Psoas muscle (tissue), 8 donors: ENCODE data around the gene SSTR3. TPM values are rescaled to one million over a fixed set of nuclear protein-coding genes. Genes with fewer than 3 reads are reported as not detected.

Experiments
- ATAC-seq, 4 donors: fragments of 200-7000 bp; cut with Tn5 transposase; one replicate each; pipeline ENCODE4 v1.9.1; 2020; ENCODE audit warnings: moderate library complexity in 3 of 4, mild to moderate bottlenecking in 2 of 4
- DNase-seq, 2 donors: peaks; one replicate each; pipeline ENCODE4 v3.0.0-alpha.2; 2020
- H3K27ac ChIP-seq: fragments of 200-600 bp; one replicate; pipeline ENCODE4 v1.8.0; 2022
- H3K27me3 ChIP-seq, 3 donors: fragments of 200-600 bp in 1 of 3; one replicate each; pipeline versions ENCODE4 v1.6.1 to v1.8.0; 2013 to 2022; ENCODE audit warnings: low read length in 2 of 3, mild to moderate bottlenecking in 2 of 3, moderate library complexity in 1 of 3; ENCODE audit not compliant: insufficient read depth in 3 of 3
- H3K36me3 ChIP-seq, 2 donors: fragments of 200-600 bp in 1 of 2; one replicate each; pipeline versions ENCODE4 v1.6.1 to v1.8.0; 2013 to 2022; ENCODE audit warnings: low read depth in 1 of 2, mild to moderate bottlenecking in 1 of 2, moderate library complexity in 1 of 2; ENCODE audit not compliant: insufficient read depth in 1 of 2
- H3K4me1 ChIP-seq: fragments of 200-600 bp; one replicate; pipeline ENCODE4 v1.8.0; 2022
- H3K4me3 ChIP-seq: fragments of 200-600 bp; one replicate; pipeline ENCODE4 v1.8.0; 2022; ENCODE audit warnings: mild to moderate bottlenecking
- H3K9me3 ChIP-seq: fragments of 200-600 bp; one replicate; pipeline ENCODE4 v1.8.0; 2022
- CTCF ChIP-seq: fragments of 200-600 bp; IDR thresholded peaks from one replicate; pipeline ENCODE4 v1.8.0; 2022; ENCODE audit warnings: antibody characterized with exemption
- WGBS, 3 donors: extraction: QIAGEN DNeasy Blood & Tissue Kit; methylation state at CpG; one replicate each; pipeline versions ENCODE4 v1.1.6 to v1.1.7; 2013; 5-methylcytosine and 5-hydroxymethylcytosine counted together
- intact Hi-C, 2 donors: fragments of 100-400 bp; cut with DNase I; formaldehyde crosslinking; loops; one replicate each; pipeline versions ENCODE4 v1.11.0 to v1.14.2; 2022
- polyA plus RNA-seq, 3 donors: library from polyadenylated mRNA; stranded (reverse); fragments of 200-250 nt; gene quantifications; one replicate each; pipeline ENCODE4 v1.2.3, GENCODE V29; 2013
- total RNA-seq, 4 donors: library from RNA; stranded (reverse); fragmentation: NEBNext Ultra II Directional in 2 of 4; extraction: Animal tissue kit (Norgen Biotek cat#: 25700) in 2 of 4; gene quantifications; one replicate each; pipeline versions ENCODE4 v1.2.1 to v1.2.4, GENCODE V29; 2021 to 2023
- donor health status: healthy with polysubstance abuse.
- donor health status: DM: no; HTN: no; CAD: no; lungs with moderate emphysema.
- donor health status: Bipolar disorder and iron deficiency.
- donor health status: healthy.
- donor health status: DM: yes; HTN: yes; CAD: no.
- donor health status: DM: no; HTN: no; CAD: no.
- donor health status: DM: no; HTN: no; CAD: no.
- donor health status: DM: yes; HTN: yes; CAD: no.

SSTR3 gene
- total and polyA plus RNA-seq, 7 donors: 0.01 TPM; not detected in 6

- no peaks in the 10 kb centered on the region for H3K9me3 ChIP-seq
- intact Hi-C loops: loop anchor here in 1 of 2 donors (2.0 kb wide), 1 partner anchor 29 kb away; no protein-coding TSS in a partner anchor
- H3K4me3 ChIP-seq: no peak overlapping the region
- TF ChIP-seq CTCF: no peak
- peaks cover 11% of the 10 kb centered on the region for H3K4me1 ChIP-seq
- WGBS, 3 donors: 83 to 87% (median 84%) methylated on average over 10 of the region's 10 CpGs
- H3K36me3 ChIP-seq: no peaks in the 10 kb centered on the region
- no peak for ATAC-seq
- peaks cover 0 to 12% (median 3%) of the 10 kb centered on the region in 3 donors for H3K27me3 ChIP-seq
- peak in 1 of 2 donors; percentile 26 for DNase-seq
- H3K27ac ChIP-seq: no peak overlapping the region
Measured at GRCh38 chr22:37169947-37170688, 42.2 kb downstream of the SSTR3 start.

- DNase-seq (peak in 1 of 2 donors; percentile 4), ATAC-seq (no peak)
- Histone ChIP-seq H3K27ac (no peak overlapping the region), H3K4me1 (peaks cover 11% of the 10 kb centered on the region), H3K4me3 (no peak overlapping the region), H3K9me3 (no peaks in the 10 kb centered on the region), H3K27me3 (peaks cover 0 to 7% (median 3%) of the 10 kb centered on the region in 3 donors), H3K36me3 (no peaks in the 10 kb centered on the region)
- no peak for TF ChIP-seq CTCF
- intact Hi-C loops: loop anchor here in 1 of 2 donors (2.0 kb wide), 1 partner anchor 29 kb away; no protein-coding TSS in a partner anchor
- WGBS, 3 donors: 85 to 94% (median 90%) methylated on average over 8 of the region's 8 CpGs
Measured at GRCh38 chr22:37169406-37169805, 42.9 kb downstream of the SSTR3 start.

- intact Hi-C loops: loop anchor here in 1 of 2 donors (2.0 kb wide), 1 partner anchor 31 kb away; no protein-coding TSS in a partner anchor
- no peak for TF ChIP-seq CTCF
- 37 to 56% (median 47%) methylated on average over 8 of the region's 8 CpGs for WGBS, 3 donors
- Histone ChIP-seq H3K4me1 (peaks cover 11% of the 10 kb centered on the region), H3K4me3 (no peak overlapping the region), H3K36me3 (no peaks in the 10 kb centered on the region), H3K9me3 (no peaks in the 10 kb centered on the region), H3K27me3 (peaks cover 0 to 3% (median 0%) of the 10 kb centered on the region in 3 donors), H3K27ac (no peak overlapping the region)
- DNase-seq: no peak
- ATAC-seq: peak in 1 of 4 donors; percentile 32
Measured at GRCh38 chr22:37167981-37168647, 44.2 kb downstream of the SSTR3 start.

GRCh38 chr22:37167176-37167980 is 44.9 kb downstream of the SSTR3 start:
- Histone ChIP-seq H3K36me3 (no peaks in the 10 kb centered on the region), H3K27ac (peak overlapping the region; percentile 3), H3K4me1 (peaks cover 11% of the 10 kb centered on the region), H3K27me3 (peaks cover 0 to 3% (median 2%) of the 10 kb centered on the region in 3 donors), H3K9me3 (no peaks in the 10 kb centered on the region), H3K4me3 (peak overlapping the region; percentile 5)
- WGBS, 3 donors: 67 to 69% (median 68%) methylated on average over 16 to 17 of the region's 17 CpGs
- intact Hi-C loops: no loop called here
- no peak for TF ChIP-seq CTCF
- DNase-seq (peak in 1 of 2 donors; percentile 41), ATAC-seq (peak in 1 of 4 donors; percentile 5)
